Measurements from ENCODE around the gene NXN.
"Not testable (repeated sequence)": the region's sequence is repeated elsewhere in the genome, so short reads cannot be mapped to it uniquely, and the experiment has no call there.

DNA sequence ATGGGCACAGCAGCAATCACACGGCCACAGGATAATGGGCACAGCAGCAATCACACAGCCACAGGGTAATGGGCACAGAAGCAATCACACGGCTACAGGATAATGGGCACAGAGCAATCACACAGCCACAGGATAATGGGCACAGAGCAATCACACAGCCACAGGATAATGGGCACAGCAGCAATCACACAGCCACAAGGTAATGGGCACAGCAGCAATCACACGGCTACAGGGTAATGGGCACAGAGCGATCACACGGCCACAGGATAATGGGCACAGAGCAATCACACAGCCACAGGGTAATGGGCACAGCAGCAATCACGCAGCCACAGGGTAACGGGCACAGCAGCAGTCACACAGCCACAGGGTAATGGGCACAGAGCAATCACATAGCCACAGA, 230.2 kb downstream of the NXN start:
- TF ChIP-seq CTCF, POLR2A (IDR thresholded peaks at IDR 0.05): not testable (repeated sequence)
